IPS-18a (cell line): ENCODE results near the gene GGA1.

Source experiments
- H3K27ac ChIP-seq: one replicate; pipeline ENCODE4 v1.5.1; 2013; ENCODE audit warnings: low read length
- H3K27me3 ChIP-seq: one replicate; pipeline ENCODE4 v1.6.1; 2013; ENCODE audit warnings: mild to moderate bottlenecking, low read length; ENCODE audit not compliant: control insufficient read depth, insufficient read depth
- H3K36me3 ChIP-seq: one replicate; pipeline ENCODE4 v1.6.1; 2013; ENCODE audit warnings: low read depth, low read length; ENCODE audit not compliant: control insufficient read depth
- H3K4me1 ChIP-seq: one replicate; pipeline ENCODE4 v1.6.1; 2013; ENCODE audit warnings: low read depth, low read length; ENCODE audit not compliant: control insufficient read depth
- H3K4me3 ChIP-seq: one replicate; pipeline ENCODE4 v1.5.1; 2013; ENCODE audit warnings: low read length
- H3K9ac ChIP-seq: one replicate; pipeline ENCODE4 v1.6.1; 2013; ENCODE audit warnings: mild to moderate bottlenecking, low read length, moderate library complexity
- H3K9me3 ChIP-seq: one replicate; pipeline ENCODE4 v1.6.1; 2013; ENCODE audit warnings: low read depth, low read length; ENCODE audit not compliant: control insufficient read depth

GGA1 gene

DNA sequence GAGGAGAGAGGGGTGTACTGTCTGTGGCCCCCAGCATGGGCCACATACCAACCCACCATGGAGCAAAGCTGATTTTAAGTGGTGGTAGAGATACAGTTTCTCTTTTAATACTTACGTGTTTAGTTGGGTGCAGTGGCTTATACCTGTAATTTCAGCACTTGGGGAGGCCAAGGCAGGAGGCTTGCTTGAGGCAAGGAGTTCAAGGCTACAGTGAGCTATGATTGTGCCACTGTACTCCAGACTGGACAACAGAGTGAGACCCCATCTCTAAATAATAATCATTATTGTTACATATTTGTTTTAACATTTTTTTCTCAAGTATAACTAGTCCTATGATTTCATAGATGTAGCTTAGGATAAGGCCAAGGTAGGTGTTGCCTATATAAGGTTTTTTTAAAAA lies 8.8 kb downstream of the GGA1 start:
- H3K36me3 ChIP-seq = peaks cover 42% of the 10 kb centered on the region
- H3K9me3 ChIP-seq = no peaks in the 10 kb centered on the region
- no peak overlapping the region for H3K27ac ChIP-seq
- no peaks in the 10 kb centered on the region for H3K4me1 ChIP-seq
- H3K9ac ChIP-seq = no peak overlapping the region
- H3K27me3 ChIP-seq = no peaks in the 10 kb centered on the region
- no peak overlapping the region for H3K4me3 ChIP-seq

- peaks cover 42% of the 10 kb centered on the region for H3K36me3 ChIP-seq
- no peak overlapping the region for H3K9ac ChIP-seq
- H3K27me3 ChIP-seq = no peaks in the 10 kb centered on the region
- no peaks in the 10 kb centered on the region for H3K9me3 ChIP-seq
- H3K4me1 ChIP-seq = no peaks in the 10 kb centered on the region
- H3K4me3 ChIP-seq = no peak overlapping the region
- H3K27ac ChIP-seq = no peak overlapping the region
Measured at GRCh38 chr22:37618072-37618656, 9.5 kb downstream of the GGA1 start.

DNA sequence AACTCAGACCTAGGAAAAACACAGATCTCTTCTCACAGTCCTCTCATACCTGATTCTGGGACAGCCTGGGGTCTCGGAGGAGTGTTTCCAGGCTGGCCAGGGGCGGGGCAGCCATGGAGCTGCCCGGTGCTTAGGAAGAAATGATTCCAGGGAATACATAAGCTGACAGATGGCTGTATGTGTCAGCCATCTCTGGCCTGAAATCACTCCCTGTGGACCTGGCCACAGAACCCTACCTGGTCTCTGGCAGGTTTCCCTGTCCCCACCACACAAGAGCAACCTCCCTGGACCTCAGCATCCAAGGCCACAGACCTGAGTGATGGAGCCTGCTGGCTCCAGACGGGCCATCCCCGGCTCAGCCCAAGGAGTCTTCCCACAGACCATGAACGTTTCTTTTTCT lies 10.0 kb downstream of the GGA1 start:
- Histone ChIP-seq H3K4me1 (peaks cover under 1% of the 10 kb centered on the region), H3K36me3 (peaks cover 42% of the 10 kb centered on the region), H3K27me3 (no peaks in the 10 kb centered on the region), H3K9me3 (no peaks in the 10 kb centered on the region), H3K4me3 (no peak overlapping the region), H3K27ac (no peak overlapping the region), H3K9ac (no peak overlapping the region)

GRCh38 chr22:37619991-37620390 lies 11.4 kb downstream of the GGA1 start:
- Histone ChIP-seq H3K9ac (no peak overlapping the region), H3K27ac (no peak overlapping the region), H3K4me3 (no peak overlapping the region), H3K36me3 (peaks cover 33% of the 10 kb centered on the region), H3K4me1 (peaks cover 4% of the 10 kb centered on the region), H3K9me3 (no peaks in the 10 kb centered on the region), H3K27me3 (no peaks in the 10 kb centered on the region)

DNA sequence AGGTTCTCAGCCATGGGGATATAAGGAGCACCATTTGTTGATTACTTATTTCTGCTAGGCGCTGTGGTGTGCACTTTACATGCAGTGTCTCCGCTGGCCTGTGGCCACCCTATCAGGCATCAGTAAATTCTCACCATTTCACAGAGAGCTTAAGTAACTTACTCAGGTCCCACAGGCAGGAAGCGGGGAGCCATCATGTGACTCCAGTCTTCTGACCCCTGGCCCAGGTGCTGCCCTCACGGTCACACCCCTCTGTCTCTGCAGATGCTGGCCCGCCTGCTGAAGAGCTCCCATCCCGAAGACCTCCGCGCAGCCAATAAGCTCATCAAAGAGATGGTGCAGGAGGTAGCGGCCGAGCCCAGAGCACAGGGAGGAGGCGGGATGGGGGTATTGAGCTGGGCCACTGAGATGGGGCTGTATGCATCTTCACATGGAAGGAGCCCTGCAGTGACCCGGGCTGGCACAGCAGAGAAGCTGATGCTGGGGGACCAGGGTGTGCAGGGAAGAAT lies 12.8 kb downstream of the GGA1 start:
- H3K36me3 ChIP-seq = peaks cover 33% of the 10 kb centered on the region

GRCh38 chr22:37623075-37624016 lies 14.7 kb downstream of the GGA1 start:
- Histone ChIP-seq H3K4me3 (no peak overlapping the region), H3K4me1 (peaks cover 4% of the 10 kb centered on the region), H3K27me3 (no peaks in the 10 kb centered on the region), H3K9ac (no peak overlapping the region), H3K9me3 (no peaks in the 10 kb centered on the region), H3K27ac (no peak overlapping the region), H3K36me3 (peaks cover 21% of the 10 kb centered on the region)

More for the DNA sequence above, 12.8 kb downstream of the GGA1 start:
- peaks cover 4% of the 10 kb centered on the region for H3K4me1 ChIP-seq
- no peaks in the 10 kb centered on the region for H3K27me3 ChIP-seq
- no peaks in the 10 kb centered on the region for H3K9me3 ChIP-seq
- no peak overlapping the region for H3K27ac ChIP-seq
- no peak overlapping the region for H3K9ac ChIP-seq
- H3K4me3 ChIP-seq = no peak overlapping the region

DNA sequence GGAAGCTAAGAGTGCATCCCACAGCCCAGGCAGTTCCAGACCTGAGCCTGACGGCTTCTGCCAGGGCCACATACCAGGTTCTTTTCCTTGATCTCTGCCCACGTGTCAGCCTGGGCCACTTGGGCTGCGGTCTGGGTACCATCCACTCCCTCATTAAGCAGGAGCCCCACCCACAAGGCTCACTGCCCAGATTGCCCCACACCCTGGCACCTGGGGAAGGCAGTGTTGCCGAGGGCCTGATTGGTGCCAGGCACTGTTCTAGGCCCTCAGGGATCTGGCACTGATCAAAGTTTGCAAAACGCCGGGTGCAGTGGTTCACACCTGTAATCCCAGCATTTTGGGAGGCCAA lies 15.4 kb downstream of the GGA1 start:
- no peaks in the 10 kb centered on the region for H3K27me3 ChIP-seq
- H3K36me3 ChIP-seq = peaks cover 16% of the 10 kb centered on the region
- no peak overlapping the region for H3K27ac ChIP-seq
- H3K4me3 ChIP-seq = no peak overlapping the region
- peaks cover 4% of the 10 kb centered on the region for H3K4me1 ChIP-seq
- no peak overlapping the region for H3K9ac ChIP-seq
- H3K9me3 ChIP-seq = no peaks in the 10 kb centered on the region

- H3K4me1 ChIP-seq = peaks cover 4% of the 10 kb centered on the region
- H3K36me3 ChIP-seq = peaks cover 16% of the 10 kb centered on the region
- H3K9me3 ChIP-seq = no peaks in the 10 kb centered on the region
- H3K27me3 ChIP-seq = no peaks in the 10 kb centered on the region
- no peak overlapping the region for H3K27ac ChIP-seq
- H3K9ac ChIP-seq = no peak overlapping the region
- no peak overlapping the region for H3K4me3 ChIP-seq
Measured at GRCh38 chr22:37624876-37625275, 16.2 kb downstream of the GGA1 start.

DNA sequence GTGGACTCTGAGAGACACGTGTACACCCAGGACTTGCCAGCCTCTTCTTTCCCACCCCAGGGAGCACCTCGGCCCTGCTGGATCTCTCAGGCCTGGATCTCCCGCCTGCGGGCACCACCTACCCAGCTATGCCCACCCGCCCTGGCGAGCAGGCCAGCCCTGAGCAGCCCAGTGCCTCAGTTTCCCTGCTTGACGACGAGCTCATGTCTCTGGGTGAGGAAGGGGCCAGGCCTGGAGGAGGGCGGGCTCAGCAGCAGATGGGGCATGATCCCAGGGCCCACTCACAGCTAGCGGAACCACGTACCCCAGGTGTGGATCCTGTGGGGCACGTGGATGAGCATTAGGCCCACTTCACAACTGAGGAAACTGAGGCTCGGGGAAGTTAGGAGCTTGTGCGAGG lies 17.1 kb downstream of the GGA1 start:
- Histone ChIP-seq H3K27me3 (no peaks in the 10 kb centered on the region), H3K36me3 (peaks cover 9% of the 10 kb centered on the region), H3K4me1 (peaks cover 4% of the 10 kb centered on the region), H3K9me3 (no peaks in the 10 kb centered on the region), H3K9ac (no peak overlapping the region), H3K27ac (no peak overlapping the region), H3K4me3 (no peak overlapping the region)

GRCh38 chr22:37626144-37626543 lies 17.5 kb downstream of the GGA1 start:
- peaks cover 4% of the 10 kb centered on the region for H3K4me1 ChIP-seq
- no peak overlapping the region for H3K27ac ChIP-seq
- peaks cover 5% of the 10 kb centered on the region for H3K36me3 ChIP-seq
- H3K9ac ChIP-seq = no peak overlapping the region
- H3K27me3 ChIP-seq = no peaks in the 10 kb centered on the region
- H3K4me3 ChIP-seq = no peak overlapping the region
- H3K9me3 ChIP-seq = no peaks in the 10 kb centered on the region

- Histone ChIP-seq H3K36me3 (peaks cover under 1% of the 10 kb centered on the region), H3K9ac (no peak overlapping the region), H3K27me3 (no peaks in the 10 kb centered on the region), H3K4me3 (no peak overlapping the region), H3K27ac (no peak overlapping the region), H3K4me1 (peaks cover 4% of the 10 kb centered on the region), H3K9me3 (no peaks in the 10 kb centered on the region)
Measured at GRCh38 chr22:37626556-37627075, 18.0 kb downstream of the GGA1 start.
